HL-60 (cell line): Measurements from ENCODE around the gene DCLRE1B.

ENCODE experiments used
- GABPA ChIP-seq: IDR thresholded peaks from 2 replicates; pipeline ENCODE4 v1.6.1; 2012; ENCODE audit warnings: low read depth
- POLR2AphosphoS5 ChIP-seq: IDR thresholded peaks from 2 replicates; pipeline ENCODE4 v1.6.1; 2012; ENCODE audit warnings: low read depth
- TF ChIP-seq, protein P1 (sequence below): IDR thresholded peaks from one replicate; pipeline ENCODE4 v1.5.1; 2011; ENCODE audit warnings: low read length, control low read depth, inconsistent platforms; ENCODE audit not compliant: insufficient read depth
- TF ChIP-seq, protein P2 (sequence below): IDR thresholded peaks from 2 replicates; pipeline ENCODE4 v1.6.1; 2012; ENCODE audit warnings: low read depth; ENCODE audit not compliant: insufficient replicate concordance

- TF ChIP-seq, protein P1, sequence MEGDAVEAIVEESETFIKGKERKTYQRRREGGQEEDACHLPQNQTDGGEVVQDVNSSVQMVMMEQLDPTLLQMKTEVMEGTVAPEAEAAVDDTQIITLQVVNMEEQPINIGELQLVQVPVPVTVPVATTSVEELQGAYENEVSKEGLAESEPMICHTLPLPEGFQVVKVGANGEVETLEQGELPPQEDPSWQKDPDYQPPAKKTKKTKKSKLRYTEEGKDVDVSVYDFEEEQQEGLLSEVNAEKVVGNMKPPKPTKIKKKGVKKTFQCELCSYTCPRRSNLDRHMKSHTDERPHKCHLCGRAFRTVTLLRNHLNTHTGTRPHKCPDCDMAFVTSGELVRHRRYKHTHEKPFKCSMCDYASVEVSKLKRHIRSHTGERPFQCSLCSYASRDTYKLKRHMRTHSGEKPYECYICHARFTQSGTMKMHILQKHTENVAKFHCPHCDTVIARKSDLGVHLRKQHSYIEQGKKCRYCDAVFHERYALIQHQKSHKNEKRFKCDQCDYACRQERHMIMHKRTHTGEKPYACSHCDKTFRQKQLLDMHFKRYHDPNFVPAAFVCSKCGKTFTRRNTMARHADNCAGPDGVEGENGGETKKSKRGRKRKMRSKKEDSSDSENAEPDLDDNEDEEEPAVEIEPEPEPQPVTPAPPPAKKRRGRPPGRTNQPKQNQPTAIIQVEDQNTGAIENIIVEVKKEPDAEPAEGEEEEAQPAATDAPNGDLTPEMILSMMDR, result no peak
- no peak for TF ChIP-seq POLR2AphosphoS5
- TF ChIP-seq, protein P2, sequence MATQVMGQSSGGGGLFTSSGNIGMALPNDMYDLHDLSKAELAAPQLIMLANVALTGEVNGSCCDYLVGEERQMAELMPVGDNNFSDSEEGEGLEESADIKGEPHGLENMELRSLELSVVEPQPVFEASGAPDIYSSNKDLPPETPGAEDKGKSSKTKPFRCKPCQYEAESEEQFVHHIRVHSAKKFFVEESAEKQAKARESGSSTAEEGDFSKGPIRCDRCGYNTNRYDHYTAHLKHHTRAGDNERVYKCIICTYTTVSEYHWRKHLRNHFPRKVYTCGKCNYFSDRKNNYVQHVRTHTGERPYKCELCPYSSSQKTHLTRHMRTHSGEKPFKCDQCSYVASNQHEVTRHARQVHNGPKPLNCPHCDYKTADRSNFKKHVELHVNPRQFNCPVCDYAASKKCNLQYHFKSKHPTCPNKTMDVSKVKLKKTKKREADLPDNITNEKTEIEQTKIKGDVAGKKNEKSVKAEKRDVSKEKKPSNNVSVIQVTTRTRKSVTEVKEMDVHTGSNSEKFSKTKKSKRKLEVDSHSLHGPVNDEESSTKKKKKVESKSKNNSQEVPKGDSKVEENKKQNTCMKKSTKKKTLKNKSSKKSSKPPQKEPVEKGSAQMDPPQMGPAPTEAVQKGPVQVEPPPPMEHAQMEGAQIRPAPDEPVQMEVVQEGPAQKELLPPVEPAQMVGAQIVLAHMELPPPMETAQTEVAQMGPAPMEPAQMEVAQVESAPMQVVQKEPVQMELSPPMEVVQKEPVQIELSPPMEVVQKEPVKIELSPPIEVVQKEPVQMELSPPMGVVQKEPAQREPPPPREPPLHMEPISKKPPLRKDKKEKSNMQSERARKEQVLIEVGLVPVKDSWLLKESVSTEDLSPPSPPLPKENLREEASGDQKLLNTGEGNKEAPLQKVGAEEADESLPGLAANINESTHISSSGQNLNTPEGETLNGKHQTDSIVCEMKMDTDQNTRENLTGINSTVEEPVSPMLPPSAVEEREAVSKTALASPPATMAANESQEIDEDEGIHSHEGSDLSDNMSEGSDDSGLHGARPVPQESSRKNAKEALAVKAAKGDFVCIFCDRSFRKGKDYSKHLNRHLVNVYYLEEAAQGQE, result no peak
- TF ChIP-seq GABPA, result no peak
Measured at GRCh38 chr1:113942527-113942926, 37.4 kb downstream of the DCLRE1B start.
